Endothelial cell of umbilical vein (primary cell): ENCODE results near the gene PAQR3.

Experiments
- CTCF ChIP-seq, 2 donors: IDR thresholded peaks; 1 replicate in 1 of 2; 2 replicates in 1 of 2; pipeline ENCODE4 v1.5.1; 2011; ENCODE audit warnings: low read length in 2 of 2, mild to moderate bottlenecking in 2 of 2, moderate library complexity in 2 of 2, control low read depth in 1 of 2, inconsistent platforms in 1 of 2, low read depth in 1 of 2; ENCODE audit not compliant: insufficient read depth in 1 of 2; ENCODE audit errors: extremely low read depth in 1 of 2
- EZH2 ChIP-seq: IDR thresholded peaks from 2 replicates; pipeline ENCODE4 v1.6.1; 2012; ENCODE audit warnings: borderline replicate concordance, low read depth, mild to moderate bottlenecking, moderate library complexity, low read length, inconsistent platforms; ENCODE audit not compliant: severe bottlenecking
- FOS ChIP-seq: IDR thresholded peaks from 2 replicates; pipeline ENCODE4 v1.6.1; 2011; ENCODE audit warnings: mild to moderate bottlenecking, low read length, moderate library complexity, borderline replicate concordance; ENCODE audit not compliant: insufficient read depth
- JUN ChIP-seq: IDR thresholded peaks from 2 replicates; pipeline ENCODE4 v1.6.1; 2011; ENCODE audit warnings: borderline replicate concordance, low read depth; ENCODE audit not compliant: insufficient read length, insufficient read depth
- MAX ChIP-seq: IDR thresholded peaks from 2 replicates; pipeline ENCODE4 v1.6.1; 2011; ENCODE audit not compliant: insufficient read depth, insufficient read length
- MYC ChIP-seq: IDR thresholded peaks from one replicate; pipeline ENCODE4 v1.6.1; 2011; ENCODE audit warnings: mild to moderate bottlenecking, low read depth, low read length
- POLR2A ChIP-seq: IDR thresholded peaks from 2 replicates; pipeline ENCODE4 v1.6.1; 2012; ENCODE audit warnings: low read depth, mild to moderate bottlenecking, control low read depth, low read length
- POLR2AphosphoS5 ChIP-seq: IDR thresholded peaks from 2 replicates; pipeline ENCODE4 v1.6.1; 2012; ENCODE audit warnings: low read depth, mild to moderate bottlenecking, control low read depth, low read length, moderate library complexity; ENCODE audit not compliant: insufficient read depth

- TF ChIP-seq POLR2A (no peak), CTCF (IDR thresholded peaks at IDR 0.05; ENCODE audit: extremely low read depth in 1 of 2, insufficient read depth in 1 of 2, low read depth in 1 of 2, low read length in 2 of 2) (no peak), JUN (no peak), MYC (no peak), MAX (no peak), EZH2 (no peak), POLR2AphosphoS5 (no peak), FOS (no peak)
Measured at GRCh38 chr4:78926826-78927225, 12.4 kb downstream of the PAQR3 start.
